A673 (cell line): ENCODE measurements around the gene SALL1. TPM values are rescaled to one million over a fixed set of nuclear protein-coding genes. Genes with fewer than 3 reads are reported as not detected.

Source experiments
- BruUV-seq: library from RNA; stranded (reverse); fragments of 400-500 nt; replicated peaks from 2 replicates; lab custom pipeline; 2021; lab: Mats Ljungman, UMichigan
- CTCF ChIA-PET: fragments of 300-600 bp; sonication (Branson Sonifier 250); formaldehyde crosslinking; loops from one replicate; lab custom pipeline; 2022; ENCODE audit warnings: antibody characterized with exemption; lab: Charles Lee
- POLR2A ChIA-PET: fragments of 300-600 bp; sonication (Branson Sonifier 250); formaldehyde crosslinking; loops from one replicate; lab custom pipeline; 2022; ENCODE audit warnings: antibody characterized with exemption; ENCODE audit not compliant: low non-redundant PET; lab: Charles Lee
- DNase-seq: peaks from one replicate; pipeline ENCODE4 v3.0.0-alpha.2; 2015; ENCODE audit warnings: low spot score
- H3K27ac ChIP-seq: fragments of 200-600 bp; sonication (generic); 2 replicates; pipeline ENCODE4 v1.5.1; 2016; ENCODE audit warnings: mixed run types, low read depth, mild to moderate bottlenecking, mixed read lengths, antibody characterized with exemption, low read length; ENCODE audit not compliant: poor library complexity, severe bottlenecking
- H3K27me3 ChIP-seq: fragments of 200-600 bp; sonication (generic); replicated peaks from 2 replicates; pipeline ENCODE4 v1.6.1; 2017; ENCODE audit warnings: mixed run types, low read depth, mild to moderate bottlenecking, mixed read lengths, antibody characterized with exemption, low read length; ENCODE audit not compliant: insufficient read depth, poor library complexity
- H3K36me3 ChIP-seq: fragments of 200-600 bp; sonication (generic); 2 replicates; pipeline ENCODE4 v1.6.1; 2016; ENCODE audit warnings: mixed run types, mild to moderate bottlenecking, mixed read lengths, antibody characterized with exemption, low read length; ENCODE audit not compliant: insufficient read depth, poor library complexity, severe bottlenecking
- H3K4me1 ChIP-seq: fragments of 200-600 bp; sonication (generic); 2 replicates; pipeline ENCODE4 v1.6.1; 2017; ENCODE audit warnings: mixed run types, mild to moderate bottlenecking, mixed read lengths, antibody characterized with exemption, low read length; ENCODE audit not compliant: insufficient read depth, poor library complexity, severe bottlenecking
- H3K4me3 ChIP-seq: fragments of 200-600 bp; sonication (generic); 2 replicates; pipeline ENCODE4 v1.5.1; 2016; ENCODE audit warnings: low read depth, mixed run types, mild to moderate bottlenecking, mixed read lengths, low read length; ENCODE audit not compliant: poor library complexity, severe bottlenecking
- H3K9me3 ChIP-seq: fragments of 200-600 bp; sonication (generic); 2 replicates; pipeline ENCODE4 v1.6.1; 2016; ENCODE audit warnings: mixed run types, low read depth, mild to moderate bottlenecking, mixed read lengths, antibody characterized with exemption, low read length; ENCODE audit not compliant: poor library complexity, severe bottlenecking
- CTCF ChIP-seq: fragments of 300-800, 200-600 bp; sonication (generic); conservative IDR thresholded peaks from 2 replicates; pipeline ENCODE4 v1.5.1; 2017; ENCODE audit warnings: low read depth, mild to moderate bottlenecking, antibody characterized with exemption, low read length, moderate library complexity, mixed read lengths
- EZH2 ChIP-seq: fragments of 200-600 bp; sonication (generic); IDR thresholded peaks from 2 replicates; pipeline ENCODE4 v1.6.1; 2017; ENCODE audit warnings: borderline replicate concordance, low read depth, mild to moderate bottlenecking, mixed read lengths, antibody characterized with exemption, low read length; ENCODE audit not compliant: poor library complexity, severe bottlenecking
- intact Hi-C: fragments of 100-400 bp; cut with micrococcal nuclease; formaldehyde crosslinking; loops from one replicate; pipeline ENCODE4 v1.10.0; 2022; ENCODE audit not compliant: unreplicated experiment
- total RNA-seq: library from RNA; stranded (reverse); gene quantifications from 2 replicates; pipeline ENCODE4 v1.2.3, GENCODE V29; 2021

SALL1 gene
- total RNA-seq, 1 experiment from 2014 or later, result 24.8 TPM

DNA sequence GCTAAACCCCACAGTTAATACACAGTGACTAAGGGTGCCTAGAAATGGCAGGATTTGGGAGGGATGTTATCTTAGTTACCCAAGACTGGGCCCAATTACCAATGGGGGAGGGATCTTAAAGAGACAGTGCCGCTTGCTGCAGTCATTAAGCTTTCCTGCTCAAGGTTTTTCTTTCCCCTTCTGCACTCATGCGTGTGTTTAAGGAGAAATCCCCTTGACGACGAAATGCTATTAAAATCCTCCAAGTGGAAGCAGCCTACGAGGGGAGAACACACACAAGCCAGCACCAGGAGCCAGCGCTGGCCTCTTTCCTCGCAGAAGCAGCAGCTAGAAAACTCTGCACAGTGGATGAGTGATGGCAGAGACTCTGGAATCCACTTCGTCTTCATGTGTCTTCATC is 22.0 kb downstream of the SALL1 start:
- DNase-seq, result peak; percentile 28

DNA sequence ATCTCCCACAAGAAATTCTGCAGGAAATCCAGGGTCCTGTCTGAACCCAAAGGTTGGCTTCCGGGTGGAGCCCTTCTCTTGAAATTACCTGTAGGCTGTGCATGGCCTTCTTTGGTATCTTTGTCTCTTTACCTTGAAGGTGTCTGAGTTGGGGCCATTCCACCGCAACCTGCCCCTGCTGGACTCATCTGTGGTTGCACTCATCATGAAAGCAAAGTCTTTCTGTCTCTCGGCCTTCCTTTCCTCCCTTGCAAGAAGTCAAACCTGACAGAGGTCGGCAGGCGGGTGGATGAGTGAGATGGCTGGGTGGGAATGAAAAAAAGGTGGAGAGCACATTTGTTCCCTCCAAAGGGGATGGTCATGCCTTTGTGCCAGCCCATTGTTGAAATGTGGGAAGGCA is 25.1 kb downstream of the SALL1 start:
- ChIA-PET CTCF (interaction anchor here (0.6 kb wide), 1 partner anchor 48 kb away, joined by 5 read pairs; no protein-coding TSS in a partner anchor), POLR2A (no interaction called here)
- H3K9me3 ChIP-seq, result no peaks in the 10 kb centered on the region
- H3K36me3 ChIP-seq, result no peaks in the 10 kb centered on the region
- H3K4me1 ChIP-seq, result no peaks in the 10 kb centered on the region
- intact Hi-C loops, result no loop called here
- TF ChIP-seq CTCF (no peak), EZH2 (no peak)
- no peak overlapping the region for H3K4me3 ChIP-seq
- peaks cover 10% of the 10 kb centered on the region for H3K27me3 ChIP-seq
- no peak overlapping the region for H3K27ac ChIP-seq
- BruUV-seq, result no TSS peak
- no peak for DNase-seq

More for the DNA sequence above, 22.0 kb downstream of the SALL1 start:
- TF ChIP-seq CTCF (no peak), EZH2 (no peak)
- ChIA-PET POLR2A (no interaction called here), CTCF (no interaction called here)
- no peaks in the 10 kb centered on the region for H3K36me3 ChIP-seq
- H3K9me3 ChIP-seq, result no peaks in the 10 kb centered on the region
- intact Hi-C loops, result no loop called here
- no peak overlapping the region for H3K27ac ChIP-seq
- H3K4me1 ChIP-seq, result peaks cover 13% of the 10 kb centered on the region
- no TSS peak for BruUV-seq
- H3K4me3 ChIP-seq, result no peak overlapping the region
- peaks cover 19% of the 10 kb centered on the region for H3K27me3 ChIP-seq

DNA sequence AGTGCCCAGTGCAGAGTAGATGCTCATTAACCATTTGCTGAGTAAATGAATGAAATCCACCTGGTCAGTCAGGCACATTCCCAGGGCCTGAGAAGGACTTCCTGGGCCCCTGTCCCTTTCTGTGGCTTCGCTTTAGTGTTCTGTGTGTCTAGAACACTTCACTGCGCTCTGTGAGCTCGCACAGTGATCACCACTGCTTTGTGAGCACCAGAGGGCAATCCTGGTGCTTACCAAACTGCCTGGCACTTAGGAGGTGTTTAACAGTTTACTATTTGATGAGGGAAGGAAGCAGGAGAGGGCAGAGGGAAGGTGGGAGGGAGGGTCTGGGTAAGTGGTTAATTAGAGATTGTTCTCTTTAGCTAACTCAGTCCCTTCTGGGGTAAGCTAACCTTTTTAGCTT is 26.2 kb downstream of the SALL1 start:
- no peak for TF ChIP-seq EZH2
- TF ChIP-seq CTCF, result no peak
- Histone ChIP-seq H3K27ac (no peak overlapping the region), H3K36me3 (no peaks in the 10 kb centered on the region), H3K27me3 (peaks cover 19% of the 10 kb centered on the region), H3K4me3 (no peak overlapping the region), H3K4me1 (no peaks in the 10 kb centered on the region), H3K9me3 (no peaks in the 10 kb centered on the region)
- ChIA-PET CTCF (no interaction called here), POLR2A (no interaction called here)
- intact Hi-C loops, result no loop called here
- BruUV-seq, result no TSS peak
- no peak for DNase-seq
